Measurements from ENCODE around the gene MAN1C1. TPM values are rescaled to one million over a fixed set of nuclear protein-coding genes. Genes with fewer than 3 reads are reported as not detected.
A peak's percentile ranks its signal among the peaks of the same experiment; 100 is the strongest.

Gene MAN1C1
- total and polyA plus RNA-seq, 2 donors from 2014 or later = 31.7 to 65.5 TPM

DNA sequence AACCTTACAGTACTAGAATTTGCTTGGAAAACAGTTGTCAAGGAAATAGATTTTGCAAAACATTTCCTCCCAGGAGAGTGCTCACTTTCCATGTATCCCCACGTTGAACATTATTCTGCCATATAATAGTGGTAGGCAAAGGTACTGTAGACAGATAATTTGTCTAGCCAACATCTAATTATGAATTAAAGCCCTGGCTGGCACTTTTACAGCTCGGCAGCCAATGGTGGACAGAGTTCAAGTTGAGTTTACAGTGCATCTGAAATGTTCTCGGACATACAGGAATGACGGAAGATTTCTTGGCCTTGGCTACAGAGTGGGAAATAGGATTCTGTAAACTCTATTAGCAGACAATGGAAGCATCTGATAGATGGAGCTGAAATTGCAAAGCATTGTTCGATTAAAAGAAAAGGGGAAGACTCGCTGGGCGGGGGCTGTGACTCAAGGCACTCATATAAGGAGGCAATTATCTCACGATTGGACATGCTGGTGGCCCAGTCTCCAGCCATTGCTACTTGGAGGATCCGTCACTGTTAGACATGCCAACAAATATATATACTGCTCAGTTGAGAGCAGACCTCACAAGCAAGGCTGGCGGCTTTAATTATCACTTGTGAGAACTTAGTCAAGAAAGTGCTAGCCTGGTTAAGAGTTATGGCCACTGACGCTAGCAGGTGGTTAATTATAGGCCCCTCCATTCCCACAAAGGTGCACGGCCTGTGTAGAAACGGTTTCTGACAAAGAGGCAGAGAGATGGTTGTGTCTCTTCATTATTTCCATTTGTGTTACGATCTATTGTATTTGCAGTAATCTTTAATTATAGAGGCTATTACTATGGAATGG, 48.0 kb downstream of the MAN1C1 start:
- DNase-seq = peak in 1 of 5 donors; percentile 59
- TF ChIP-seq, protein P1, sequence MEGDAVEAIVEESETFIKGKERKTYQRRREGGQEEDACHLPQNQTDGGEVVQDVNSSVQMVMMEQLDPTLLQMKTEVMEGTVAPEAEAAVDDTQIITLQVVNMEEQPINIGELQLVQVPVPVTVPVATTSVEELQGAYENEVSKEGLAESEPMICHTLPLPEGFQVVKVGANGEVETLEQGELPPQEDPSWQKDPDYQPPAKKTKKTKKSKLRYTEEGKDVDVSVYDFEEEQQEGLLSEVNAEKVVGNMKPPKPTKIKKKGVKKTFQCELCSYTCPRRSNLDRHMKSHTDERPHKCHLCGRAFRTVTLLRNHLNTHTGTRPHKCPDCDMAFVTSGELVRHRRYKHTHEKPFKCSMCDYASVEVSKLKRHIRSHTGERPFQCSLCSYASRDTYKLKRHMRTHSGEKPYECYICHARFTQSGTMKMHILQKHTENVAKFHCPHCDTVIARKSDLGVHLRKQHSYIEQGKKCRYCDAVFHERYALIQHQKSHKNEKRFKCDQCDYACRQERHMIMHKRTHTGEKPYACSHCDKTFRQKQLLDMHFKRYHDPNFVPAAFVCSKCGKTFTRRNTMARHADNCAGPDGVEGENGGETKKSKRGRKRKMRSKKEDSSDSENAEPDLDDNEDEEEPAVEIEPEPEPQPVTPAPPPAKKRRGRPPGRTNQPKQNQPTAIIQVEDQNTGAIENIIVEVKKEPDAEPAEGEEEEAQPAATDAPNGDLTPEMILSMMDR (IDR thresholded peaks at IDR 0.05; ENCODE audit: borderline replicate concordance, extremely low read depth, insufficient read depth) = no peak
- no peak overlapping the region for H3K27ac ChIP-seq (ENCODE audit: low read depth in 2 of 2, low read length in 2 of 2)

GRCh38 chr1:25666460-25666859, 49.9 kb downstream of the MAN1C1 start:
- Histone ChIP-seq H3K27me3 (ENCODE audit: control insufficient read depth, insufficient read depth, low read length) (no peaks in the 10 kb centered on the region), H3K4me1 (ENCODE audit: control insufficient read depth in 2 of 3, insufficient read depth in 2 of 3, low read depth in 1 of 3, low read length in 3 of 3) (peaks cover 2 to 8% (median 4%) of the 10 kb centered on the region in 3 donors), H3K9me3 (ENCODE audit: control insufficient read depth in 2 of 3, insufficient read depth in 1 of 3, low read length in 3 of 3) (no peaks in the 10 kb centered on the region), H3K27ac (ENCODE audit: low read depth in 2 of 2, low read length in 2 of 2) (no peak overlapping the region), H3K9ac (ENCODE audit: low read length in 3 of 3) (no peak overlapping the region), H3K36me3 (ENCODE audit: control insufficient read depth in 2 of 3, insufficient read depth in 3 of 3, low read length in 3 of 3) (no peaks in the 10 kb centered on the region), H3K4me3 (ENCODE audit: low read length in 3 of 3) (no peak overlapping the region)
- DNase-seq (peak in 2 of 5 donors; percentile 46 to 73), FAIRE-seq (no peak)
- TF ChIP-seq, protein P1 (IDR thresholded peaks at IDR 0.05; ENCODE audit: borderline replicate concordance, extremely low read depth, insufficient read depth) = no peak
- intact Hi-C loops (cut with DNase I) = no loop called here

More for the DNA sequence above, 48.0 kb downstream of the MAN1C1 start:
- Histone ChIP-seq H3K9ac (ENCODE audit: low read length in 3 of 3) (no peak overlapping the region), H3K4me3 (ENCODE audit: low read length in 3 of 3) (no peak overlapping the region), H3K4me1 (ENCODE audit: control insufficient read depth in 2 of 3, insufficient read depth in 2 of 3, low read depth in 1 of 3, low read length in 3 of 3) (peaks cover 2 to 7% (median 4%) of the 10 kb centered on the region in 3 donors), H3K27me3 (ENCODE audit: control insufficient read depth, insufficient read depth, low read length) (no peaks in the 10 kb centered on the region), H3K9me3 (ENCODE audit: control insufficient read depth in 2 of 3, insufficient read depth in 1 of 3, low read length in 3 of 3) (no peaks in the 10 kb centered on the region), H3K36me3 (ENCODE audit: control insufficient read depth in 2 of 3, insufficient read depth in 3 of 3, low read length in 3 of 3) (no peaks in the 10 kb centered on the region)
- FAIRE-seq = no peak
- intact Hi-C loops (cut with DNase I) = no loop called here

- intact Hi-C loops (cut with DNase I) = no loop called here
- no peak overlapping the region for H3K9ac ChIP-seq (ENCODE audit: low read length in 3 of 3)
- no peaks in the 10 kb centered on the region for H3K27me3 ChIP-seq (ENCODE audit: control insufficient read depth, insufficient read depth, low read length)
- DNase-seq (no peak), FAIRE-seq (no peak)
- TF ChIP-seq, protein P1 (IDR thresholded peaks at IDR 0.05; ENCODE audit: borderline replicate concordance, extremely low read depth, insufficient read depth) = no peak
- no peak overlapping the region for H3K4me3 ChIP-seq (ENCODE audit: low read length in 3 of 3)
- no peaks in the 10 kb centered on the region for H3K9me3 ChIP-seq (ENCODE audit: control insufficient read depth in 2 of 3, insufficient read depth in 1 of 3, low read length in 3 of 3)
- H3K27ac ChIP-seq (ENCODE audit: low read depth in 2 of 2, low read length in 2 of 2) = no peak overlapping the region
- H3K36me3 ChIP-seq (ENCODE audit: control insufficient read depth in 2 of 3, insufficient read depth in 3 of 3, low read length in 3 of 3) = peaks cover 0 to 3% (median 0%) of the 10 kb centered on the region in 3 donors
- H3K4me1 ChIP-seq (ENCODE audit: control insufficient read depth in 2 of 3, insufficient read depth in 2 of 3, low read depth in 1 of 3, low read length in 3 of 3) = peaks cover 2 to 5% (median 4%) of the 10 kb centered on the region in 3 donors
These were observed 52.5 kb downstream of the MAN1C1 start for GRCh38 chr1:25668931-25669573.

Measured in kidney (tissue), 14 donors.